Bronchial epithelial cell (primary cell): ENCODE results near the gene PPM1G. TPM values are rescaled to one million over a fixed set of nuclear protein-coding genes. Genes with fewer than 3 reads are reported as not detected.

Source experiments
- DNase-seq: peaks from one replicate; pipeline ENCODE4 v3.0.0-alpha.2; 2010; ENCODE audit warnings: low read depth
- FAIRE-seq: peaks from 2 replicates; lab custom pipeline; 2011; peaks lifted over from hg19 to GRCh38; lab: Jason Lieb, UNC
- H3K27me3 ChIP-seq: 2 replicates; pipeline ENCODE4 v1.5.1; 2011; ENCODE audit warnings: low read length; ENCODE audit not compliant: control insufficient read depth, insufficient read depth
- H3K36me3 ChIP-seq: 2 replicates; pipeline ENCODE4 v1.5.1; 2011; ENCODE audit warnings: low read length; ENCODE audit not compliant: control insufficient read depth, insufficient read depth
- H3K4me3 ChIP-seq: 2 replicates; pipeline ENCODE4 v1.5.1; 2011; ENCODE audit warnings: mild to moderate bottlenecking, low read depth, low read length, control low read depth
- CTCF ChIP-seq: IDR thresholded peaks from 2 replicates; pipeline ENCODE4 v1.5.1; 2011; ENCODE audit warnings: mild to moderate bottlenecking, moderate library complexity, low read length, control low read depth, inconsistent platforms; ENCODE audit not compliant: insufficient read depth, severe bottlenecking
- total RNA-seq: library from RNA; depleted of rRNA; stranded (reverse); fragments of >200 nt; gene quantifications from 2 replicates; pipeline ENCODE4 v1.2.1, GENCODE V29; 2014

Gene PPM1G
- total RNA-seq, 1 donor from 2014 or later = 143 TPM

GRCh38 chr2:27375513-27376099 lies 33.8 kb downstream of the PPM1G start:
- TF ChIP-seq CTCF = no peak
- DNase-seq (no peak), FAIRE-seq (no peak)
- H3K36me3 ChIP-seq = peaks cover 27% of the 10 kb centered on the region
- no peak overlapping the region for H3K4me3 ChIP-seq
- H3K27me3 ChIP-seq = no peaks in the 10 kb centered on the region

- Histone ChIP-seq H3K4me3 (no peak overlapping the region), H3K27me3 (no peaks in the 10 kb centered on the region), H3K36me3 (peaks cover 28% of the 10 kb centered on the region)
- no peak for TF ChIP-seq CTCF
- no peak for DNase-seq
- FAIRE-seq = no peak
Observed at GRCh38 chr2:27373567-27373966, 35.8 kb downstream of the PPM1G start.

GRCh38 chr2:27372937-27373336 lies 36.5 kb downstream of the PPM1G start:
- TF ChIP-seq CTCF = no peak
- Histone ChIP-seq H3K4me3 (no peak overlapping the region), H3K36me3 (peaks cover 29% of the 10 kb centered on the region), H3K27me3 (no peaks in the 10 kb centered on the region)
- no peak for FAIRE-seq
- no peak for DNase-seq

- TF ChIP-seq CTCF = no peak
- H3K27me3 ChIP-seq = no peaks in the 10 kb centered on the region
- no peak for FAIRE-seq
- DNase-seq = peak; percentile 47
- H3K36me3 ChIP-seq = peaks cover 34% of the 10 kb centered on the region
- H3K4me3 ChIP-seq = peak overlapping the region; percentile 98
Observed at GRCh38 chr2:27370816-27371620, 38.4 kb downstream of the PPM1G start.

- FAIRE-seq (no peak), DNase-seq (peak; percentile 97)
- Histone ChIP-seq H3K4me3 (peak within 1 kb of the TSS; percentile 98), H3K27me3 (no peaks in the 10 kb centered on the region), H3K36me3 (peaks cover 29% of the 10 kb centered on the region)
- TF ChIP-seq CTCF = peak; percentile 93
Observed at GRCh38 chr2:27370026-27370815, 39.2 kb downstream of the PPM1G start, which contains the start of the genes EIF2B4 and SNX17. TSS of gene EIF2B4 (minus strand) at chr2:27370338. CDS start at chr2:27370314, 24 bp downstream. TSS of gene SNX17 (plus strand) at chr2:27370616. CDS start at chr2:27370744, 128 bp downstream.
